Measurements from ENCODE around the gene EDNRB.
"Not testable (repeated sequence)": the region's sequence is repeated elsewhere in the genome, so short reads cannot be mapped to it uniquely, and the experiment has no call there.

Gene EDNRB

DNA sequence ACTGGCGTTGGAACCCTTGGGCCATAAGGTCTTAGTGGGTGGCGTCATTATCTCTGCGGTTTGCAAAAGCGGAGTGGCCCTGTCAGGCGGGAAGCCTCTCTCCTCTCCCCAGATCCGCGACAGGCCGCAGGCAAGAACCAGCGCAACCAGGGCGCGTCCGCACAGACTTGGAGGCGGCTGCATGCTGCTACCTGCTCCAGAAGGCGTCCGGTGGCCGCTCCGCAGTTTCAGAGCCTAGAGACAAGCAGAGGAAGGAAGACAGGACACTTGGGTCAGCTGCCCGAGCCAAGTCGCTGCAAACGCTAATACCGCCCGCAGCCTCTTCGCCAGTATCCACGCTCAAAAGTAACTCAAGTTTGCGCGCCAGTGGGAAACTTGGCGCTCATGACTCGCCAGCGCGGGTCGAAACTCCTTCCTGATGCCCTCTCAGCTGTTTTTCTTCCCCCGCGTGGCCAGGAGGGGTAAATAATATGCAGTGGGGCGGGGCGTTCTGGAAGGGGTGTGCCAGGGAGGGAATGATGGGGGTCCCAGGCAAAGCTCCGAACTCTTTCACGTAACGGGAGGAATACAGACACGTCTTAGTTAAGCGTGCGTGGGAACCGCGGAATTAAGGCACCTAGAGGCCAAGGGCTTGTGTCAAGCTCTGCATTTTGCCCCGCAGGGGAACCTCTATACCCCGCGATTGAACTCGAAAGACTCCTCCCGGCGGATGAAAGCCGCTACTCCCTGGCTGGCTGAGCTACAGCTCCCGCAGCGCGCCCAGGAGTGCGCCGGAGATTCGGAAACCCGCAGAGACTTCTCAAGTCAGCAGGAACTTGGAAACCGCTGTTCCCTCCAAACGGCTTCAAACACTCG, at the start of gene EDNRB:
Gene EDNRB, minus strand, starts transcription at position 441 of the 855 bp plus-strand sequence. Its CDS starts 258 bp downstream, at position 183.
- peak; percentile 72 for DNase-seq (ENCODE audit: low read depth)
- TF ChIP-seq, protein P1, sequence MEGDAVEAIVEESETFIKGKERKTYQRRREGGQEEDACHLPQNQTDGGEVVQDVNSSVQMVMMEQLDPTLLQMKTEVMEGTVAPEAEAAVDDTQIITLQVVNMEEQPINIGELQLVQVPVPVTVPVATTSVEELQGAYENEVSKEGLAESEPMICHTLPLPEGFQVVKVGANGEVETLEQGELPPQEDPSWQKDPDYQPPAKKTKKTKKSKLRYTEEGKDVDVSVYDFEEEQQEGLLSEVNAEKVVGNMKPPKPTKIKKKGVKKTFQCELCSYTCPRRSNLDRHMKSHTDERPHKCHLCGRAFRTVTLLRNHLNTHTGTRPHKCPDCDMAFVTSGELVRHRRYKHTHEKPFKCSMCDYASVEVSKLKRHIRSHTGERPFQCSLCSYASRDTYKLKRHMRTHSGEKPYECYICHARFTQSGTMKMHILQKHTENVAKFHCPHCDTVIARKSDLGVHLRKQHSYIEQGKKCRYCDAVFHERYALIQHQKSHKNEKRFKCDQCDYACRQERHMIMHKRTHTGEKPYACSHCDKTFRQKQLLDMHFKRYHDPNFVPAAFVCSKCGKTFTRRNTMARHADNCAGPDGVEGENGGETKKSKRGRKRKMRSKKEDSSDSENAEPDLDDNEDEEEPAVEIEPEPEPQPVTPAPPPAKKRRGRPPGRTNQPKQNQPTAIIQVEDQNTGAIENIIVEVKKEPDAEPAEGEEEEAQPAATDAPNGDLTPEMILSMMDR (IDR thresholded peaks at IDR 0.05; ENCODE audit: insufficient read depth, low read depth, low read length, missing control alignments): no peak
- H3K4me3 ChIP-seq (ENCODE audit: low read length): peak within 1 kb of the TSS; percentile 36

DNA sequence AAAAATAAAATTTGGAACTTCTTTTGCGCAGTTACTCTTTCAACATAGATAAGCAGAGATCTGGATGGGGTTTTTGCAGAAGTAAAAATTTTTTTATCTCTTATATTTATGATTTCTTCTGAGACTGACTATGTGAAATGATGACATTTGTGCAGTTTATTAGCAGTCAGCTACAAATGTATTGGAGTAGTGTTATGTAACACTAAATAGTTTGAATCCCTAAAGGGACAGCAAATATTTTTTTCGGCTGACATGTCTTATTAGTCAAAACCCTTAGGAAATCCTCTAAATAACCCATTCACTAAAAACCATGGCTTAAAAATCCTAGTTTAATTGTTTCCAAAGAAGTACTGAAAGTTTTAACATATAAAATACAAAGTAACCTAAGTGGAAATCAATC, 48.0 kb upstream of the EDNRB start:
- no peak for DNase-seq (ENCODE audit: low read depth)
- TF ChIP-seq, protein P1 (IDR thresholded peaks at IDR 0.05; ENCODE audit: insufficient read depth, low read depth, low read length, missing control alignments): no peak
- no peak overlapping the region for H3K4me3 ChIP-seq (ENCODE audit: low read length)

DNA sequence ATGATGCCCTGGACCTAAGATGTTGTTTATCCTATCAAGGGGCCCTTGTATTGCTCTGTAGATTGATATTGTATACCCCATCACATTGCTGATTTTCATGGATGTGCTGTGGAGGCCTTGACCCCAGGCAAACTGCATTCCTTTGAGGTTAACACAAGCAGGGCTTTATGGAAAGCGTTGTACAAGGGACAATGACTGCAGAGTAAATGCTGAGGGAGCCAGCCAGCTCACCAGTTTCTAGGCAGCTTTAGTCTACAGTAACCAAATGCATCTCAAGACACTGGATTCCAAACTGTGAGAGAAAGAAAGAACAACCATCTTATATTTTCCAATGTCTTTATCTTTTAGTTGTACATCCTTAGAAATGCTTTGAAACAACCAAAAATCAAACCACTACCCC, 34.1 kb upstream of the EDNRB start:
- no peak for DNase-seq (ENCODE audit: low read depth)
- TF ChIP-seq, protein P1 (IDR thresholded peaks at IDR 0.05; ENCODE audit: insufficient read depth, low read depth, low read length, missing control alignments): no peak
- no peak overlapping the region for H3K4me3 ChIP-seq (ENCODE audit: low read length)

DNA sequence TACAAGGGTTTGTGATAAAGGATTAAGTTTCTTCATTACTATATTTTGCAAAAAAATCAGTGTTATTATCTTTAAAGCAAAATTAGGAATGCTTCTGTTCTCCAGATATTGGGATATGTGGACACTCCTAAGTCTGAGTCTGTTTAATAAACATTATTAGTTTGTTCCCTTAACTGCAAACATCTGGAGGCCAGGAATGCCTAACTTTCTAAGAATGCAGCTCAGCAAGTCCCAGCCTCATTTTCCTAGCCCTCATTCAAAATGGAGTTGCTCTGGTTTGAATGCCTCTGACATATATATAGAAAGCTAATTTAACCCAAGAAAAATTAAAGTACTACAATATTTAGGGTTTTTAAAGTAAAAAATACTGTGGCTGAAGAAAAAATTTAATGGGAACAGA, 33.6 kb upstream of the EDNRB start:
- no peak for DNase-seq (ENCODE audit: low read depth)
- H3K4me3 ChIP-seq (ENCODE audit: low read length): no peak overlapping the region
- TF ChIP-seq, protein P1 (IDR thresholded peaks at IDR 0.05; ENCODE audit: insufficient read depth, low read depth, low read length, missing control alignments): no peak

DNA sequence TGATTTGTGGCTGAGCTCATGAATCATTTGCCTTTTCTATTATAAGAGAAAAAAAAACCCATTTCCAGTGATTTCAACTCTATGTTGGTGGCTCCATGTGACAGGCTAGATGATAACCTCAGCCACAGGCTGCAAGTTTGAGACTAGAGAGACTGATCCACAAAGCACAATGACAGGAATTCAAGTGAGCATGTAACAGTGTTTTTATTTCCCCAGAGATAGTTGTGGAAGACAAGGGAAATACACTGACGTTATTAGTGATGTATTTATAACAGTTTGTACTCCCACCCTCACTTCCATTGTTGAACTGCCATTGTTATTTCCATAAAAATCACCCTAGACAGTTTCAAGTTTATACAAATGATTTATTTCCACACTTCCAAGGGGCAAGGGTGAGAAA, 27.9 kb upstream of the EDNRB start:
- H3K4me3 ChIP-seq (ENCODE audit: low read length): no peak overlapping the region
- TF ChIP-seq, protein P1 (IDR thresholded peaks at IDR 0.05; ENCODE audit: insufficient read depth, low read depth, low read length, missing control alignments): no peak

DNA sequence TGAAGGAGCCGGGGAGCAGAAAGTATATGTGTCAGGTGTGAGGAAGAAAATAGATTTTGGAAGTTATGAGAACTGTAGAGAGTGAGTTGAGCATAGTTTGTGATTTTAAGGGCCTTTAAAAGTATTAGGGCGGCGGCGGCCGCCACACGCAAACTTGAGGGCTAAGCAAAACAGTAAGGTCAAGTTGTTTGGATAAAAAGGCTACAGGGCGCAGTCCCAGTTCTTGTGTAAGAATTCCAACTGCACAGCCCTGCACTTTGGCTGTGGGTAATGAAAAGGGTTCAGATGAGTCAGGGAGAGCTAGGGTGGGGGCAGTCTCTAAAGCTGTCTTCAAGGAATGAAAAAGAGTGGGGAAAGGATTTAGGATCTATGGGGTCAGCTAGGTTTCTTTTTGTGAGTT, 16.4 kb upstream of the EDNRB start:
- DNase-seq (ENCODE audit: low read depth); H3K4me3 ChIP-seq (ENCODE audit: low read length): not testable (repeated sequence)

More for the DNA sequence above, 27.9 kb upstream of the EDNRB start:
- DNase-seq (ENCODE audit: low read depth): no peak

DNA sequence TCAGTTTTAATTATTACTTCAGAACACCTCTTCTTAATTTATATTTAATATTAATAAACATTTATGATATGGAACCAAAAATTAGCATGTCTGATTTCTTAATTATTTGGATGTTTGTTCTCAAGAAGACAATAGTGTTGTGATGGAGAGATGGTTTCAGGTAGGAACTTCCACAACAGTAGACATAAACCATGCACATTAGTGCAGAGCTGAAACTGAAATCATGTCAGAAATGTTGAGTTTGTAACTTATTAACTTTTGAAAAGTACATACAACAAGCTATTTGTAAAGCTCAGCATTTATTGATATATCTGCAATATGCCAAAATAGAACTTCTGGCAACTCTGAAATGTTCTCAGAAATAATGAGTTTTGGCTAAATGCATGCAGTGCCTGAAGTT, 11.8 kb upstream of the EDNRB start:
- H3K4me3 ChIP-seq (ENCODE audit: low read length): no peak overlapping the region
- TF ChIP-seq, protein P1 (IDR thresholded peaks at IDR 0.05; ENCODE audit: insufficient read depth, low read depth, low read length, missing control alignments): no peak

More for the DNA sequence above, 11.8 kb upstream of the EDNRB start:
- no peak for DNase-seq (ENCODE audit: low read depth)

All from epithelial cell of esophagus (primary cell).